Effector memory CD4-positive, alpha-beta T cell (primary cell): ENCODE data around the gene PRR9.

Experiments used
- DNase-seq, 3 donors: peaks; one replicate each; pipeline ENCODE4 v3.0.0-alpha.2; 2020
- H3K27ac ChIP-seq: 2 replicates; pipeline ENCODE4 v1.7.0; 2013; ENCODE audit warnings: mild to moderate bottlenecking, low read length, moderate library complexity; ENCODE audit not compliant: insufficient read depth, poor library complexity, severe bottlenecking
- H3K27me3 ChIP-seq: replicated peaks from 2 replicates; pipeline ENCODE4 v1.7.0; 2013; ENCODE audit warnings: mild to moderate bottlenecking, low read length; ENCODE audit not compliant: insufficient read depth, control insufficient read depth, poor library complexity, severe bottlenecking
- H3K36me3 ChIP-seq: 2 replicates; pipeline ENCODE4 v1.7.0; 2013; ENCODE audit warnings: mild to moderate bottlenecking, low read length, moderate library complexity; ENCODE audit not compliant: control insufficient read depth, insufficient read depth
- H3K4me1 ChIP-seq: 2 replicates; pipeline ENCODE4 v1.7.0; 2013; ENCODE audit warnings: low read length, mild to moderate bottlenecking; ENCODE audit not compliant: control insufficient read depth, insufficient read depth, poor library complexity, severe bottlenecking
- H3K4me3 ChIP-seq: 2 replicates; pipeline ENCODE4 v1.7.0; 2013; ENCODE audit warnings: low read length, low read depth, mild to moderate bottlenecking; ENCODE audit not compliant: insufficient read depth, poor library complexity, severe bottlenecking
- H3K9me3 ChIP-seq: 2 replicates; pipeline ENCODE4 v1.7.0; 2013; ENCODE audit warnings: mild to moderate bottlenecking, low read length, moderate library complexity; ENCODE audit not compliant: control insufficient read depth

PRR9 gene

DNA sequence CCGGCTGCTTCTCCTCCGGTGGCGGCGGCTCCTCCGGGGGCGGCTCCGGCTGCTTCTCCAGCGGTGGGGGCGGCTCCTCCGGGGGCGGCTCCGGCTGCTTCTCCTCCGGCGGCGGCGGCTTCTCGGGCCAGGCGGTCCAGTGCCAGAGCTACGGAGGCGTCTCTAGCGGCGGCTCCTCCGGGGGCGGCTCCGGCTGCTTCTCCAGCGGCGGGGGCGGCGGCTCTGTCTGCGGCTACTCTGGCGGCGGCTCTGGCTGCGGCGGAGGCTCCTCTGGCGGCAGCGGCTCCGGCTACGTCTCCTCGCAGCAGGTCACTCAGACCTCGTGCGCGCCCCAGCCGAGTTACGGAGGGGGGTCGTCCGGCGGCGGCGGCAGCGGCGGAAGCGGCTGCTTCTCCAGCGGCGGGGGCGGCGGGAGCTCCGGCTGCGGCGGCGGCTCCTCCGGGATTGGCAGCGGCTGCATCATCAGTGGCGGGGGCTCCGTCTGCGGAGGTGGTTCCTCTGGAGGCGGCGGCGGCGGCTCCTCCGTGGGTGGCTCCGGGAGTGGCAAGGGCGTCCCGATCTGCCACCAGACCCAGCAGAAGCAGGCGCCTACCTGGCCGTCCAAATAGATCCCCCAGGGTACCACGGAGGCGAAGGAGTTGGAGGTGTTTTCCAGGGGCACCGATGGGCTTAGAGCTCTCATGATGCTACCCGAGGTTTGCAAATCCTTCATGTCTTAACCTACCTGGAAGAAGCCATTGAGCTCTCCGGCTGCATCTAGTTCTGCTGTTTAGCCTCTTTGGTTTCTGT lies 44.1 kb downstream of the PRR9 start:
- H3K36me3 ChIP-seq, result no peaks in the 10 kb centered on the region
- H3K4me1 ChIP-seq, result peaks cover 21% of the 10 kb centered on the region
- H3K27ac ChIP-seq, result no peak overlapping the region
- H3K27me3 ChIP-seq, result peaks cover 28% of the 10 kb centered on the region
- peak overlapping the region; percentile 56 for H3K4me3 ChIP-seq
- no peaks in the 10 kb centered on the region for H3K9me3 ChIP-seq
- no peak for DNase-seq

DNA sequence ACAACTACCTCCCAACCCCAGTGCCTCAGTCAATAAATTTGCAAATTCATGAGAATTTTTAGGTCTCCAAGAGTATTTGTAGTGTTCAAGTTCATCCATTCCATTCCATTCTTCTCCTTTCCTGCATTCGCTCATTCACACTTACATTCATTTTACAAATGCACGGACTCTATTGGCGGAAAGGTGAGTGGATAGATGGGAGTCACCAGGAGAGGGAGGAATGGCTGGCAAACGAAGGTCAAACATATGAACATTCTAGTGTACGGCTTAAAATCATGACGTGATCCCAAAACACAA lies 44.6 kb downstream of the PRR9 start:
- Histone ChIP-seq H3K4me1 (peaks cover 21% of the 10 kb centered on the region), H3K27me3 (peaks cover 28% of the 10 kb centered on the region), H3K4me3 (peak overlapping the region; percentile 56), H3K9me3 (no peaks in the 10 kb centered on the region), H3K36me3 (no peaks in the 10 kb centered on the region), H3K27ac (no peak overlapping the region)
- DNase-seq, result no peak

DNA sequence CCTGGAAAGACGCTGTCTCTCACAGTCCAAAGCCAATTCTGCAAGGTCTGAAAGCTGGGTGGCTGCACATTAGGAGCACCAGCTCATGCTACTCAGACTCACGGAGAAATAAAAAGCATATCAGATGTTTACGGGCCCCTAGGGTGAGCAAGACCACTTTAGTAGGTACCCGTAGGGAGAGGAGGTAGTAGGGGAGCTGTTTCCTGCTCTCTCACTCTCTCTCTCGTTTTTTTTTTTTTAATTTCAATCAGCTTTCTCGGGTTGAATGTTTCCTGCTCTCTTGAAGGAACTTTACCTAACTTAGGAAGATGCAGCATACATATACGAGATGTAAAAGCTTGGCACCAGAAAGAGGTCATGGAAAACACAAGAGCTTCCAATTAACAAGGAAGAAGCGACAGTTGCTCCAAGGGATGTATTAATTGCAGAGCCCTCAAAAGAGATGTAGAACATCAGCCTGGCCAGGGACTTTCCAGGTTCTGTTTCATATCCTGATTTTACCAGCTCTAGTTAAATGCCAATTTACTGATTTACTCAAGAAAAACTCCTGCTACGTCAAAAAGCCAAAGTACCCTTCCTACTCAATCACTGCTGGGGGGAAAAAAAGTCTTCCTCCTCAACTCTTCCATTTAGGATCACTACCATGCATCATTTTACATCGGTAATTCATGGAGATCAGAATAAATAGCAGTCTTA lies 45.2 kb downstream of the PRR9 start:
- DNase-seq, result no peak
- H3K27me3 ChIP-seq, result peaks cover 28% of the 10 kb centered on the region

DNA sequence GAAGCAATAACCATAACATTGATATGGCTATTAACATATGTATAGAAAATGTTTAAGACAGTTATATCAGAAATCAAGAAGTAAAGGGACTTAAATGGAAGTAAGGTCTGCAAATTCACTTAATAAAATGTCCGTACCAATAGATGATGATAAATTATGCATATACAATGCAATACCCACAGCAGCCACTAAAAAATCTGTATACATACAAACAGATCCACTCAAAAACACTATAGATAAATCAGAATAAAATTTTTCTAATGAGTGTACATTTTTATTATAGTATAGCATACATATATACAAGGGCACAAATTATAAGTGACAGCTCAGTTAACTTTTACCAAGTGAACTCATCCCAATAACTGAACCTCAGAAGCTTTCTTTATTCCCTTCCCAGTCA lies 48.1 kb downstream of the PRR9 start:
- peaks cover 18% of the 10 kb centered on the region for H3K4me1 ChIP-seq
- no peak overlapping the region for H3K4me3 ChIP-seq
- peaks cover 28% of the 10 kb centered on the region for H3K27me3 ChIP-seq
- H3K27ac ChIP-seq, result no peak overlapping the region
- H3K36me3 ChIP-seq, result no peaks in the 10 kb centered on the region
- H3K9me3 ChIP-seq, result no peaks in the 10 kb centered on the region
- DNase-seq, result no peak

More for the DNA sequence above, 45.2 kb downstream of the PRR9 start:
- H3K4me1 ChIP-seq, result peaks cover 21% of the 10 kb centered on the region
- no peak overlapping the region for H3K27ac ChIP-seq
- H3K9me3 ChIP-seq, result no peaks in the 10 kb centered on the region
- peak overlapping the region; percentile 56 for H3K4me3 ChIP-seq
- H3K36me3 ChIP-seq, result no peaks in the 10 kb centered on the region
